ENCODE results near the gene DYTN.

GRCh38 chr2:206765242-206766056 is 47.3 kb upstream of the DYTN start, which contains the start of the genes FASTKD2 and MDH1B:
- TF ChIP-seq CTCF (IDR thresholded peaks at IDR 0.05) (no peak), POLR2A (IDR thresholded peaks at IDR 0.05) (no peak)

Data from lower leg skin (tissue), 3 donors.